Fibroblast of peridontal ligament (primary cell): ENCODE measurements around the gene SEC31B.
A peak's percentile ranks its signal among the peaks of the same experiment; 100 is the strongest.

Source experiments
- DNase-seq: peaks from one replicate; pipeline ENCODE4 v3.0.0-alpha.2; 2010; ENCODE audit errors: extremely low read depth

The SEC31B gene

GRCh38 chr10:100490531-100490930, 29.1 kb downstream of the SEC31B start:
- DNase-seq, result no peak

GRCh38 chr10:100489396-100489795, 30.3 kb downstream of the SEC31B start:
- DNase-seq, result no peak

GRCh38 chr10:100487529-100487928, 32.1 kb downstream of the SEC31B start:
- DNase-seq, result no peak

GRCh38 chr10:100485801-100486495, 33.7 kb downstream of the SEC31B start:
- DNase-seq, result no peak

- DNase-seq, result no peak
Measured at GRCh38 chr10:100485366-100485765, 34.3 kb downstream of the SEC31B start.

- DNase-seq, result no peak
Measured at GRCh38 chr10:100483876-100484666, 35.6 kb downstream of the SEC31B start.

GRCh38 chr10:100482834-100483185, 36.9 kb downstream of the SEC31B start:
- DNase-seq, result no peak

- peak; percentile 53 for DNase-seq
Measured at GRCh38 chr10:100482181-100482833, 37.4 kb downstream of the SEC31B start.

- DNase-seq, result peak; percentile 86
Measured at GRCh38 chr10:100481462-100482081, 38.1 kb downstream of the SEC31B start.

- DNase-seq, result no peak
Measured at GRCh38 chr10:100480002-100480401, 39.7 kb downstream of the SEC31B start.

GRCh38 chr10:100479037-100479436, 40.6 kb downstream of the SEC31B start:
- no peak for DNase-seq

GRCh38 chr10:100477970-100478369, 41.7 kb downstream of the SEC31B start:
- DNase-seq, result no peak

GRCh38 chr10:100470367-100470766, 49.3 kb downstream of the SEC31B start:
- DNase-seq, result no peak

- no peak for DNase-seq
Measured at GRCh38 chr10:100469756-100470155, 49.9 kb downstream of the SEC31B start.

GRCh38 chr10:100468978-100469377, 50.7 kb downstream of the SEC31B start:
- no peak for DNase-seq

GRCh38 chr10:100468322-100468721, 51.3 kb downstream of the SEC31B start:
- no peak for DNase-seq

GRCh38 chr10:100462709-100463108, 57.0 kb downstream of the SEC31B start, which contains the start of gene WNT8B:
WNT8B (plus strand) TSS chr10:100463009; CDS start chr10:100463169, 160 bp downstream.
- no peak for DNase-seq

GRCh38 chr10:100448951-100449350, 70.7 kb downstream of the SEC31B start:
- no peak for DNase-seq

- DNase-seq, result no peak
Measured at GRCh38 chr10:100447663-100448062, 72.0 kb downstream of the SEC31B start.

- no peak for DNase-seq
Measured at GRCh38 chr10:100446130-100446761, 73.4 kb downstream of the SEC31B start.

- no peak for DNase-seq
Measured at GRCh38 chr10:100442548-100442947, 77.1 kb downstream of the SEC31B start.
